ENCODE data around the gene TAF15.

Gene TAF15

GRCh38 chr17:35808962-35809854, at the start of gene TAF15:
TAF15 (plus strand) TSS chr17:35809484; CDS start chr17:35809570, 86 bp downstream.
- DNase-seq: peak; percentile 99

- no peak for DNase-seq
These were observed 48.7 kb upstream of the TAF15 start, which contains the start of gene C17orf50 for GRCh38 chr17:35760587-35760986. C17orf50 (plus strand) TSS chr17:35760887; CDS start chr17:35760942, 55 bp downstream.

GRCh38 chr17:35761601-35762000, 47.7 kb upstream of the TAF15 start:
- no peak for DNase-seq

- no peak for DNase-seq
These were observed 45.5 kb upstream of the TAF15 start for GRCh38 chr17:35763767-35764122.

- peak; percentile 82 for DNase-seq
These were observed 44.9 kb upstream of the TAF15 start for GRCh38 chr17:35764123-35764991.

GRCh38 chr17:35765086-35765710, 44.1 kb upstream of the TAF15 start:
- DNase-seq: no peak

GRCh38 chr17:35765756-35766488, 43.4 kb upstream of the TAF15 start:
- no peak for DNase-seq

- DNase-seq: no peak
These were observed 42.8 kb upstream of the TAF15 start for GRCh38 chr17:35766489-35766877.

- peak; percentile 67 for DNase-seq
These were observed 42.3 kb upstream of the TAF15 start for GRCh38 chr17:35766903-35767510.

GRCh38 chr17:35768797-35769196, 40.5 kb upstream of the TAF15 start:
- DNase-seq: no peak

GRCh38 chr17:35769895-35770486, 39.3 kb upstream of the TAF15 start:
- no peak for DNase-seq

- no peak for DNase-seq
These were observed 36.2 kb upstream of the TAF15 start for GRCh38 chr17:35773129-35773528.

GRCh38 chr17:35773679-35774425, 35.4 kb upstream of the TAF15 start:
- no peak for DNase-seq

GRCh38 chr17:35774499-35774898, 34.8 kb upstream of the TAF15 start:
- no peak for DNase-seq

- DNase-seq: no peak
These were observed 34.2 kb upstream of the TAF15 start for GRCh38 chr17:35775039-35775438.

- no peak for DNase-seq
These were observed 33.7 kb upstream of the TAF15 start for GRCh38 chr17:35775583-35775982.

- no peak for DNase-seq
These were observed 30.6 kb upstream of the TAF15 start for GRCh38 chr17:35778641-35779196.

- DNase-seq: no peak
These were observed 28.3 kb upstream of the TAF15 start for GRCh38 chr17:35780950-35781349.

GRCh38 chr17:35784895-35785294, 24.4 kb upstream of the TAF15 start:
- no peak for DNase-seq

- no peak for DNase-seq
These were observed 22.3 kb upstream of the TAF15 start for GRCh38 chr17:35786941-35787432.
